ENCODE measurements around the gene STX10. TPM values are rescaled to one million over a fixed set of nuclear protein-coding genes. Genes with fewer than 3 reads are reported as not detected.

The STX10 gene
- total RNA-seq, 1 donor from 2014 or later: 18.3 TPM

GRCh38 chr19:13122275-13122878 is 27.8 kb downstream of the STX10 start:
- no peak for FAIRE-seq
- no peak for DNase-seq (ENCODE audit: low spot score in 2 of 2)

- DNase-seq (ENCODE audit: low spot score in 2 of 2): no peak
Measured at GRCh38 chr19:13121551-13122274, 28.5 kb downstream of the STX10 start.

GRCh38 chr19:13120817-13121216 is 29.4 kb downstream of the STX10 start:
- FAIRE-seq: no peak

More at GRCh38 chr19:13121551-13122274, 28.5 kb downstream of the STX10 start:
- FAIRE-seq: no peak

GRCh38 chr19:13120031-13120430 is 30.1 kb downstream of the STX10 start:
- no peak for FAIRE-seq

More at GRCh38 chr19:13120817-13121216, 29.4 kb downstream of the STX10 start:
- no peak for DNase-seq (ENCODE audit: low spot score in 2 of 2)

GRCh38 chr19:13119627-13120026 is 30.5 kb downstream of the STX10 start:
- no peak for DNase-seq (ENCODE audit: low spot score in 2 of 2)

More at GRCh38 chr19:13120031-13120430, 30.1 kb downstream of the STX10 start:
- no peak for DNase-seq (ENCODE audit: low spot score in 2 of 2)

GRCh38 chr19:13118424-13119193 is 31.6 kb downstream of the STX10 start:
- FAIRE-seq (no peak), DNase-seq (ENCODE audit: low spot score in 2 of 2) (peak in 1 of 2 donors; percentile 48)

More at GRCh38 chr19:13119627-13120026, 30.5 kb downstream of the STX10 start:
- no peak for FAIRE-seq

GRCh38 chr19:13117772-13118423 is 32.3 kb downstream of the STX10 start, which contains the start of gene NACC1:
NACC1 (plus strand) TSS chr19:13118264; CDS start chr19:13135208, 16,944 bp downstream.
- DNase-seq (ENCODE audit: low spot score in 2 of 2) (peak; percentile 99), FAIRE-seq (no peak)

GRCh38 chr19:13117176-13117771 is 32.9 kb downstream of the STX10 start:
- no peak for FAIRE-seq
- DNase-seq (ENCODE audit: low spot score in 2 of 2): no peak

- FAIRE-seq (no peak), DNase-seq (ENCODE audit: low spot score in 2 of 2) (peak; percentile 88 to 90)
Measured at GRCh38 chr19:13116282-13117175, 33.6 kb downstream of the STX10 start, which contains the start of gene TRMT1. TRMT1 (minus strand) TSS chr19:13116740; CDS start chr19:13116399, 341 bp downstream.

GRCh38 chr19:13115936-13116281 is 34.3 kb downstream of the STX10 start:
- FAIRE-seq: no peak
- no peak for DNase-seq (ENCODE audit: low spot score in 2 of 2)

GRCh38 chr19:13112555-13112954 is 37.6 kb downstream of the STX10 start:
- FAIRE-seq: no peak
- DNase-seq (ENCODE audit: low spot score in 2 of 2): no peak

- DNase-seq (ENCODE audit: low spot score in 2 of 2) (no peak), FAIRE-seq (no peak)
Measured at GRCh38 chr19:13110099-13110610, 40.0 kb downstream of the STX10 start.

- FAIRE-seq: no peak
- DNase-seq (ENCODE audit: low spot score in 2 of 2): no peak
Measured at GRCh38 chr19:13109361-13110098, 40.6 kb downstream of the STX10 start.

- no peak for FAIRE-seq
- no peak for DNase-seq (ENCODE audit: low spot score in 2 of 2)
Measured at GRCh38 chr19:13104848-13105711, 45.1 kb downstream of the STX10 start.

- FAIRE-seq (no peak), DNase-seq (ENCODE audit: low spot score in 2 of 2) (peak; percentile 67 to 75)
Measured at GRCh38 chr19:13104360-13104847, 45.8 kb downstream of the STX10 start.

- FAIRE-seq (no peak), DNase-seq (ENCODE audit: low spot score in 2 of 2) (no peak)
Measured at GRCh38 chr19:13103581-13104359, 46.4 kb downstream of the STX10 start.
